C4-2B (cell line): ENCODE results near the gene ZNF423.

ENCODE experiments used
- ZFX ChIP-seq: fragments of 450-650 bp; IDR thresholded peaks from 2 replicates; pipeline ENCODE4 v1.6.1; 2017
- TF ChIP-seq, protein P1 (sequence below): fragments of 450-650 bp; conservative IDR thresholded peaks from 2 replicates; pipeline ENCODE4 v1.5.1; 2017; ENCODE audit warnings: mild to moderate bottlenecking

DNA sequence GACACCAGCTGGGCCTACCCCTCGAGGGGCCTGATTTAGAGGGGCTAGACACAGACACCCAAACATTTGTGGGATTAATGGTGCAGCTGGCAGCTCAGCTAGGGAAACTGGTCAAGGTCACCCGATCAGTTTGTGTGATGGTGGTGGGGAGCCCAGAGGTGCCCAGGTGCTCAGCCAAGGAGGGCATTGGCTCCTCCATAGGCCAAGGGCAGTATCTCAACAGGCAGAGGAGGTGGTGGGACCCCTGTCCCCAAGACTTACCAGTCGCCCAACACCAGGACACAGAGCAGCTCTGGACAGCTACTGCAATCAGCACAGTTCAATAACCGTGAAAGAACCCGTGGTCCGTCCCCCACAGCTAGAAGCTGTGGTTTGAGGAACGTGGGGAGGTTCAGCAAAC, 361.4 kb downstream of the ZNF423 start:
- TF ChIP-seq, protein P1, sequence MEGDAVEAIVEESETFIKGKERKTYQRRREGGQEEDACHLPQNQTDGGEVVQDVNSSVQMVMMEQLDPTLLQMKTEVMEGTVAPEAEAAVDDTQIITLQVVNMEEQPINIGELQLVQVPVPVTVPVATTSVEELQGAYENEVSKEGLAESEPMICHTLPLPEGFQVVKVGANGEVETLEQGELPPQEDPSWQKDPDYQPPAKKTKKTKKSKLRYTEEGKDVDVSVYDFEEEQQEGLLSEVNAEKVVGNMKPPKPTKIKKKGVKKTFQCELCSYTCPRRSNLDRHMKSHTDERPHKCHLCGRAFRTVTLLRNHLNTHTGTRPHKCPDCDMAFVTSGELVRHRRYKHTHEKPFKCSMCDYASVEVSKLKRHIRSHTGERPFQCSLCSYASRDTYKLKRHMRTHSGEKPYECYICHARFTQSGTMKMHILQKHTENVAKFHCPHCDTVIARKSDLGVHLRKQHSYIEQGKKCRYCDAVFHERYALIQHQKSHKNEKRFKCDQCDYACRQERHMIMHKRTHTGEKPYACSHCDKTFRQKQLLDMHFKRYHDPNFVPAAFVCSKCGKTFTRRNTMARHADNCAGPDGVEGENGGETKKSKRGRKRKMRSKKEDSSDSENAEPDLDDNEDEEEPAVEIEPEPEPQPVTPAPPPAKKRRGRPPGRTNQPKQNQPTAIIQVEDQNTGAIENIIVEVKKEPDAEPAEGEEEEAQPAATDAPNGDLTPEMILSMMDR: no peak
- no peak for TF ChIP-seq ZFX
